ENCODE measurements around the gene PIP4K2A. TPM values are rescaled to one million over a fixed set of nuclear protein-coding genes. Genes with fewer than 3 reads are reported as not detected.
A peak's percentile ranks its signal among the peaks of the same experiment; 100 is the strongest.

Gene PIP4K2A
- total RNA-seq, 1 donor from 2014 or later, result 24.0 TPM

DNA sequence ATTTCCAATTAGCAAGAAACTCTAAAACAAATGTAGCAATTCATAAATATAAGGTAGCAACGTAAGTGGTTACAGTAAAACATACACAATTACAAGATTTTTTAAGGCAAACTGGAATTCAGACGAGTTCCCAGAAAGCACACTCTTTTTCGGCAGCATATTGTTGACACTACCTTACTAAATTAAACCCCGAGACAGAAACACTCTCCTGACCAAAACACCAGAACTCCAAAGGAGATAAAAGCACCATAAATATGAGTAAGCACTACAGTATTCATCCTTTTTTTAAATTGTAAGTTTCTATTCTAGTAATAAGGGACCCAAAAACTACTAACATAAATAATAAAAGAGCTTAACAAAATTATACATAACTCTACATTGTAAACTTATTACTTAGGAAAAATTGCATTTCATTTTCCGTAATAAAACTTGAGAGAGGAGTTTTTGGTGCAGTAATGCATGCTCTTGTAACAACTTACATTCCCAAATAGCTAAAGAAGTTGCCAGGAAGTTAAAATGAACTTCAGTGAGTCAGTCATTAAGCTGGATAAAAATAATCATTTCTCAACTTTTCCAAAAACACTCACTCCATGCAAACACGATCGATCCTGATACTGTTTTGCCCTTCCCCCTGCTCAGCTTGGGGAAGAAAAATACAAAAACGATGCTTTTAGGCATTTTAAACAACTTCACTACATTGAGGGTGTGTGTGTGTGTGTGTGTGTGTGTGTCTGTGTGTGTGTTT is 2.0 kb downstream of the PIP4K2A start:
- H3K36me3 ChIP-seq (ENCODE audit: control insufficient read depth in 3 of 3, insufficient read depth in 3 of 3, low read length in 3 of 3), result no peaks in the 10 kb centered on the region
- H3K9me3 ChIP-seq (ENCODE audit: control insufficient read depth in 3 of 3, low read length in 3 of 3), result no peaks in the 10 kb centered on the region
- peaks cover 9 to 14% (median 10%) of the 10 kb centered on the region in 3 donors for H3K4me1 ChIP-seq (ENCODE audit: control insufficient read depth in 3 of 3, insufficient read depth in 3 of 3, low read length in 3 of 3)
- no peaks in the 10 kb centered on the region for H3K27me3 ChIP-seq (ENCODE audit: control insufficient read depth in 3 of 3, insufficient read depth in 3 of 3, low read length in 3 of 3)
- peak overlapping the region; percentile 53 for H3K27ac ChIP-seq (ENCODE audit: low read depth, low read length)
- H3K4me3 ChIP-seq (ENCODE audit: low read length in 3 of 3), result peak overlapping the region; percentile 82 to 92 (median 85)
- H3K9ac ChIP-seq (ENCODE audit: low read depth in 1 of 3, low read length in 3 of 3), result peak overlapping the region in 2 of 3 donors; percentile 68 to 81

DNA sequence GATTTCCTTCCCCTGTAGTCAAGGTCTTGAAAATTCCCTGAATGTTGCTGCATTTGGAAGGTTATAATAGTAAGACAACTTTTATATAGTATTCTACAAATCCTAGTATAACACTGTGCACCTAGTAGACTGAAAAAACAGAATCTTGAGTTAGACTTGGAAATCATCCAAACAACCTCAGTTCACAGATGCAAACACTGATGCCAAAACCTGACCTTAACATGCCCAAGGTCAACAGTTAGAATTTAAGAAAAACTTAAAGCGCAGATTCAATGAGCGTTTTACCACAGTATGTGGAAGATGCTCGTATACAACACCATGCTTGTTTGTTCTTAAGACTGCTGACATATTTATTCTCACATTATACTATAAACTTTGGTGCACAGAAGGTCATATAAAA is 3.0 kb downstream of the PIP4K2A start:
- Histone ChIP-seq H3K4me3 (ENCODE audit: low read length in 3 of 3) (no peak overlapping the region), H3K4me1 (ENCODE audit: control insufficient read depth in 3 of 3, insufficient read depth in 3 of 3, low read length in 3 of 3) (peaks cover 9 to 14% (median 10%) of the 10 kb centered on the region in 3 donors), H3K9ac (ENCODE audit: low read depth in 1 of 3, low read length in 3 of 3) (no peak overlapping the region), H3K9me3 (ENCODE audit: control insufficient read depth in 3 of 3, low read length in 3 of 3) (no peaks in the 10 kb centered on the region), H3K27me3 (ENCODE audit: control insufficient read depth in 3 of 3, insufficient read depth in 3 of 3, low read length in 3 of 3) (no peaks in the 10 kb centered on the region), H3K27ac (ENCODE audit: low read depth, low read length) (no peak overlapping the region), H3K36me3 (ENCODE audit: control insufficient read depth in 3 of 3, insufficient read depth in 3 of 3, low read length in 3 of 3) (no peaks in the 10 kb centered on the region)

GRCh38 chr10:22710139-22710745 is 4.1 kb downstream of the PIP4K2A start:
- Histone ChIP-seq H3K36me3 (ENCODE audit: control insufficient read depth in 3 of 3, insufficient read depth in 3 of 3, low read length in 3 of 3) (no peaks in the 10 kb centered on the region), H3K9ac (ENCODE audit: low read depth in 1 of 3, low read length in 3 of 3) (no peak overlapping the region), H3K27me3 (ENCODE audit: control insufficient read depth in 3 of 3, insufficient read depth in 3 of 3, low read length in 3 of 3) (no peaks in the 10 kb centered on the region), H3K4me3 (ENCODE audit: low read length in 3 of 3) (no peak overlapping the region), H3K4me1 (ENCODE audit: control insufficient read depth in 3 of 3, insufficient read depth in 3 of 3, low read length in 3 of 3) (peaks cover 9 to 14% (median 10%) of the 10 kb centered on the region in 3 donors), H3K27ac (ENCODE audit: low read depth, low read length) (no peak overlapping the region), H3K9me3 (ENCODE audit: control insufficient read depth in 3 of 3, low read length in 3 of 3) (no peaks in the 10 kb centered on the region)

- Histone ChIP-seq H3K27me3 (ENCODE audit: control insufficient read depth in 3 of 3, insufficient read depth in 3 of 3, low read length in 3 of 3) (no peaks in the 10 kb centered on the region), H3K36me3 (ENCODE audit: control insufficient read depth in 3 of 3, insufficient read depth in 3 of 3, low read length in 3 of 3) (no peaks in the 10 kb centered on the region), H3K9me3 (ENCODE audit: control insufficient read depth in 3 of 3, low read length in 3 of 3) (no peaks in the 10 kb centered on the region), H3K9ac (ENCODE audit: low read depth in 1 of 3, low read length in 3 of 3) (no peak overlapping the region), H3K27ac (ENCODE audit: low read depth, low read length) (no peak overlapping the region), H3K4me3 (ENCODE audit: low read length in 3 of 3) (no peak overlapping the region), H3K4me1 (ENCODE audit: control insufficient read depth in 3 of 3, insufficient read depth in 3 of 3, low read length in 3 of 3) (peaks cover 5 to 7% (median 7%) of the 10 kb centered on the region in 3 donors)
Measured at GRCh38 chr10:22708772-22709171, 5.6 kb downstream of the PIP4K2A start.

- H3K4me1 ChIP-seq (ENCODE audit: control insufficient read depth in 3 of 3, insufficient read depth in 3 of 3, low read length in 3 of 3), result peaks cover 0 to 2% (median 0%) of the 10 kb centered on the region in 3 donors
Measured at GRCh38 chr10:22705527-22705926, 8.9 kb downstream of the PIP4K2A start.

GRCh38 chr10:22704942-22705341 is 9.4 kb downstream of the PIP4K2A start:
- Histone ChIP-seq H3K9ac (ENCODE audit: low read depth in 1 of 3, low read length in 3 of 3) (no peak overlapping the region), H3K4me3 (ENCODE audit: low read length in 3 of 3) (no peak overlapping the region), H3K27ac (ENCODE audit: low read depth, low read length) (no peak overlapping the region), H3K4me1 (ENCODE audit: control insufficient read depth in 3 of 3, insufficient read depth in 3 of 3, low read length in 3 of 3) (no peaks in the 10 kb centered on the region), H3K9me3 (ENCODE audit: control insufficient read depth in 3 of 3, low read length in 3 of 3) (no peaks in the 10 kb centered on the region), H3K27me3 (ENCODE audit: control insufficient read depth in 3 of 3, insufficient read depth in 3 of 3, low read length in 3 of 3) (no peaks in the 10 kb centered on the region), H3K36me3 (ENCODE audit: control insufficient read depth in 3 of 3, insufficient read depth in 3 of 3, low read length in 3 of 3) (no peaks in the 10 kb centered on the region)

More at GRCh38 chr10:22705527-22705926, 8.9 kb downstream of the PIP4K2A start:
- no peaks in the 10 kb centered on the region for H3K27me3 ChIP-seq (ENCODE audit: control insufficient read depth in 3 of 3, insufficient read depth in 3 of 3, low read length in 3 of 3)
- no peak overlapping the region for H3K9ac ChIP-seq (ENCODE audit: low read depth in 1 of 3, low read length in 3 of 3)
- H3K9me3 ChIP-seq (ENCODE audit: control insufficient read depth in 3 of 3, low read length in 3 of 3), result no peaks in the 10 kb centered on the region
- H3K27ac ChIP-seq (ENCODE audit: low read depth, low read length), result no peak overlapping the region
- H3K36me3 ChIP-seq (ENCODE audit: control insufficient read depth in 3 of 3, insufficient read depth in 3 of 3, low read length in 3 of 3), result no peaks in the 10 kb centered on the region
- H3K4me3 ChIP-seq (ENCODE audit: low read length in 3 of 3), result no peak overlapping the region

DNA sequence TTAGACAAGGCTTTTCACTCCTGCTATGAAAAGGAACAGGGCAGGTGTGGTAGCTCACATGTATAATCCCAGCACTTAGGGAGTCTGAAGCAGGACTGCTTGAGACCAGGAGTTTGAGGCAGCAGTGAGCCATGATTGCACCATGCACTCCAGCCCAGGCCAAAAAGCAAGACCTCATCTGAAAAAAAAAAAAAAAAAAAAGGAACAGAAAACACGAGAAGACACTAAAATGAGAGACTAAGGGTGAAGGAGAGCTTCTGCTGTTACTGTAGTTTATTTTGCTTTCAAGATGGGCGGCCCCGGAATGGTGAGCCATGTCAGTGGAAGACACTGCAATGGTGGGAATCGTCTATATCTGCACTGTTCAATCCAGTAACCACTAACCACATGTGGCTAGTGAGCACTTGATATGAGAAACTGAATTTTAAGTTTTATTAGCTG is 9.9 kb downstream of the PIP4K2A start:
- H3K9ac ChIP-seq (ENCODE audit: low read depth in 1 of 3, low read length in 3 of 3), result no peak overlapping the region
- no peaks in the 10 kb centered on the region for H3K36me3 ChIP-seq (ENCODE audit: control insufficient read depth in 3 of 3, insufficient read depth in 3 of 3, low read length in 3 of 3)
- H3K9me3 ChIP-seq (ENCODE audit: control insufficient read depth in 3 of 3, low read length in 3 of 3), result no peaks in the 10 kb centered on the region
- H3K27me3 ChIP-seq (ENCODE audit: control insufficient read depth in 3 of 3, insufficient read depth in 3 of 3, low read length in 3 of 3), result no peaks in the 10 kb centered on the region
- no peak overlapping the region for H3K27ac ChIP-seq (ENCODE audit: low read depth, low read length)
- H3K4me3 ChIP-seq (ENCODE audit: low read length in 3 of 3), result no peak overlapping the region
- H3K4me1 ChIP-seq (ENCODE audit: control insufficient read depth in 3 of 3, insufficient read depth in 3 of 3, low read length in 3 of 3), result no peaks in the 10 kb centered on the region

DNA sequence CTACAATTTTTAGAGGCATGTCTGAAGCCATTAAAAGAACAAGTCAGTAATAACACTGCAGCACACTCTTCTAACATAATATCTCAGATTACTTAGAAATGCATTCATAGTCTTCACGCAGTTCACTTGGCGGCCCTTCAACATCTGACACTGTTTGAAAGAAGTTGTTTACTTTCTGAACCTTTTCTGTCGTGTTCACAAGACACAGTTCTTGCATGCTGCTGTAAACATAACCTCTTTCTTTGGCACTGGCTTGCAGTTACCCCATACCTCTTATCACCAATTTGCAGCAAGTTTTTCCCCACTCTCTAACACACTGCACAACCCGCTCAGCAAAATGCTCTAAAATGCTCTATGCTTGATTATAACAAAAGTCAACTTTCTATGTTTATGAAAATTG is 12.0 kb downstream of the PIP4K2A start:
- H3K4me3 ChIP-seq (ENCODE audit: low read length in 3 of 3), result no peak overlapping the region
- no peaks in the 10 kb centered on the region for H3K4me1 ChIP-seq (ENCODE audit: control insufficient read depth in 3 of 3, insufficient read depth in 3 of 3, low read length in 3 of 3)
- no peaks in the 10 kb centered on the region for H3K27me3 ChIP-seq (ENCODE audit: control insufficient read depth in 3 of 3, insufficient read depth in 3 of 3, low read length in 3 of 3)
- no peaks in the 10 kb centered on the region for H3K36me3 ChIP-seq (ENCODE audit: control insufficient read depth in 3 of 3, insufficient read depth in 3 of 3, low read length in 3 of 3)
- H3K27ac ChIP-seq (ENCODE audit: low read depth, low read length), result no peak overlapping the region
- no peak overlapping the region for H3K9ac ChIP-seq (ENCODE audit: low read depth in 1 of 3, low read length in 3 of 3)
- no peaks in the 10 kb centered on the region for H3K9me3 ChIP-seq (ENCODE audit: control insufficient read depth in 3 of 3, low read length in 3 of 3)

DNA sequence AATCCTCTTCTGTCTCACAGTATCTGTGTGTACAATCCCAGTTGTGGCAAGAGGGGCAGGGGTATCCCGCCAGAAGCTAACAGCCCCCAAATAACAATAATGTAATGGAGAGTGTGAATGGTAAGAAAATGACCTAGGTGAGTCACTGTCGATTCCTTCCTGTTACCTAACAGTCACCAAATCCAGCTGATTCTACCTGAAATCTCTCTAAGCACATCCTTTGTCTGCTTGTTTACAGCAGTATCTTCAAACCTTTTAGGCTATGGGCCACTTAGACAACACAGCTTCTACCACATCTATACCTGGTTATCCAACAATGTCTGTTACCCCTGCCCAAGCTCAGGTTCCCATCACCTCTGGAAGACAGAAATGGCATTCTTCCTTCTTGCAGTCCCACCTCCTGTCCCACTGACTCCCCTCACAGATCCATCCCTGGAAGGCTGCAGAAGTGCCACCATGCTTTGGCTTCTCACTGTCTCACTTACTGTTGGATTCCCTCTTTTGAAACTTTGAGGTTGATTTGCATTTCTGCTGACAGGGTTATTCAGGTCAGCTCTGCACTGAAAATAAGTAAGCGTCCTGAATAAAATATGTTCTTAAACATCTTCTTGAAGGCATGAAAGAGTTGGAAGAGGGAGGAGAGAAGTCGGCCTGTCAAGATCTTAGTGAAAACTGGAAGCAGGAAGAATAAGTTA is 13.1 kb downstream of the PIP4K2A start:
- no peaks in the 10 kb centered on the region for H3K36me3 ChIP-seq (ENCODE audit: control insufficient read depth in 3 of 3, insufficient read depth in 3 of 3, low read length in 3 of 3)
- H3K27ac ChIP-seq (ENCODE audit: low read depth, low read length), result no peak overlapping the region
- no peaks in the 10 kb centered on the region for H3K27me3 ChIP-seq (ENCODE audit: control insufficient read depth in 3 of 3, insufficient read depth in 3 of 3, low read length in 3 of 3)
- no peaks in the 10 kb centered on the region for H3K4me1 ChIP-seq (ENCODE audit: control insufficient read depth in 3 of 3, insufficient read depth in 3 of 3, low read length in 3 of 3)
- H3K9ac ChIP-seq (ENCODE audit: low read depth in 1 of 3, low read length in 3 of 3), result no peak overlapping the region
- H3K4me3 ChIP-seq (ENCODE audit: low read length in 3 of 3), result no peak overlapping the region
- no peaks in the 10 kb centered on the region for H3K9me3 ChIP-seq (ENCODE audit: control insufficient read depth in 3 of 3, low read length in 3 of 3)

DNA sequence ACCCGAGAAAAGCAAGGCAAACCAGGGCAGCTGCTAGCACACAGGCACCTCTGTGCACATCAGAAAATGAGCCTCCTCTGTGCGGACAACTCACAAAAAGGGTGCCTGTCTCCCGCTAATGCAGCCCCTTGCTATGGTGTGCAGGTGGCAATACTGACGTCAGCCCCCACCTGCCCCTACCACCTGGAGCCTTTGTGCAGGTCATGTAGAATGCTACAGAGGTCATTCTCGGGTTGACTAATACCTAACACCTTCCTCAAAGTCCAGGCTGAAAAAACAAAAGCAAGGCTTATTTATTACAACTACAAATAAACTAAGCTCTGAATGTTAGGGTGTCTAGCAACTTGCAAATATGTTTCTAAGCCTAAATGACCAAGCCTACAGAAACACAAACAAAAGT is 13.9 kb downstream of the PIP4K2A start:
- H3K9ac ChIP-seq (ENCODE audit: low read depth in 1 of 3, low read length in 3 of 3), result no peak overlapping the region
- no peaks in the 10 kb centered on the region for H3K9me3 ChIP-seq (ENCODE audit: control insufficient read depth in 3 of 3, low read length in 3 of 3)
- H3K4me3 ChIP-seq (ENCODE audit: low read length in 3 of 3), result no peak overlapping the region
- H3K27ac ChIP-seq (ENCODE audit: low read depth, low read length), result no peak overlapping the region
- no peaks in the 10 kb centered on the region for H3K4me1 ChIP-seq (ENCODE audit: control insufficient read depth in 3 of 3, insufficient read depth in 3 of 3, low read length in 3 of 3)
- no peaks in the 10 kb centered on the region for H3K27me3 ChIP-seq (ENCODE audit: control insufficient read depth in 3 of 3, insufficient read depth in 3 of 3, low read length in 3 of 3)
- H3K36me3 ChIP-seq (ENCODE audit: control insufficient read depth in 3 of 3, insufficient read depth in 3 of 3, low read length in 3 of 3), result no peaks in the 10 kb centered on the region

Data from skeletal muscle tissue (tissue), 4 donors.